OCI-LY7 (cell line): ENCODE data around the gene HPN. TPM values are rescaled to one million over a fixed set of nuclear protein-coding genes. Genes with fewer than 3 reads are reported as not detected.

ENCODE experiments used
- BruUV-seq: library from RNA; stranded (reverse); fragments of 400-500 nt; replicated peaks from 2 replicates; lab custom pipeline; 2021; lab: Mats Ljungman, UMichigan
- CTCF ChIA-PET: fragments of 300-600 bp; sonication (Branson Sonifier 250); formaldehyde crosslinking; loops from one replicate; lab custom pipeline; 2022; ENCODE audit warnings: antibody characterized with exemption; ENCODE audit not compliant: unreplicated experiment; lab: Charles Lee
- POLR2A ChIA-PET: fragments of 300-600 bp; sonication (Branson Sonifier 250); formaldehyde crosslinking; loops from one replicate; lab custom pipeline; 2022; ENCODE audit warnings: antibody characterized with exemption; lab: Charles Lee
- DNase-seq: peaks from one replicate; pipeline ENCODE4 v3.0.0-alpha.2; 2015; ENCODE audit warnings: low spot score
- H2AFZ ChIP-seq: fragments of 200-600 bp; sonication (generic), shearing (Covaris generic); 2 replicates; pipeline ENCODE4 v1.6.1; 2014; ENCODE audit warnings: mild to moderate bottlenecking, antibody characterized with exemption, low read length, moderate library complexity
- H3K27ac ChIP-seq: fragments of 200-600 bp; sonication (generic); 2 replicates; pipeline ENCODE4 v1.5.1; 2014; ENCODE audit warnings: mixed run types, low read depth, mild to moderate bottlenecking, moderate library complexity, low read length, inconsistent platforms; ENCODE audit not compliant: poor library complexity, severe bottlenecking
- H3K36me3 ChIP-seq: fragments of 200-600 bp; sonication (generic); 2 replicates; pipeline ENCODE4 v1.6.1; 2014; ENCODE audit warnings: mild to moderate bottlenecking, antibody characterized with exemption, low read length, moderate library complexity, mixed read lengths; ENCODE audit not compliant: insufficient read depth
- H3K4me1 ChIP-seq: fragments of 200-600 bp; sonication (generic); 2 replicates; pipeline ENCODE4 v1.5.1; 2014; ENCODE audit warnings: mild to moderate bottlenecking, low read length; ENCODE audit not compliant: insufficient read depth, poor library complexity, severe bottlenecking
- H3K4me2 ChIP-seq: fragments of 200-600 bp; sonication (generic); 2 replicates; pipeline ENCODE4 v1.6.1; 2014; ENCODE audit warnings: mild to moderate bottlenecking, low read length
- H3K4me3 ChIP-seq: fragments of 200-600 bp; sonication (generic); 2 replicates; pipeline ENCODE4 v1.5.1; 2014; ENCODE audit warnings: mild to moderate bottlenecking, low read depth, low read length; ENCODE audit not compliant: poor library complexity, severe bottlenecking
- H3K79me2 ChIP-seq: fragments of 200-600 bp; sonication (generic); 2 replicates; pipeline ENCODE4 v1.6.1; 2016; ENCODE audit warnings: low read depth, mild to moderate bottlenecking, low read length, moderate library complexity, mixed read lengths; ENCODE audit not compliant: insufficient read depth
- H3K9me2 ChIP-seq: fragments of 200-600 bp; sonication (generic); 2 replicates; pipeline ENCODE4 v1.6.1; 2016; ENCODE audit warnings: mild to moderate bottlenecking, low read length, mixed read lengths; ENCODE audit not compliant: insufficient read depth
- H3K9me3 ChIP-seq: fragments of 200-600 bp; sonication (generic); 2 replicates; pipeline ENCODE4 v1.6.1; 2014; ENCODE audit warnings: mild to moderate bottlenecking, mixed run types, low read length, mixed read lengths
- H4K20me1 ChIP-seq: fragments of 200-600 bp; sonication (generic); 2 replicates; pipeline ENCODE4 v1.6.1; 2014; ENCODE audit warnings: mild to moderate bottlenecking, antibody characterized with exemption, low read length, moderate library complexity, mixed read lengths; ENCODE audit not compliant: insufficient read depth
- CTCF ChIP-seq: fragments of 200-600 bp; sonication (generic); conservative IDR thresholded peaks from 2 replicates; pipeline ENCODE4 v1.5.1; 2014; ENCODE audit warnings: mild to moderate bottlenecking, antibody characterized with exemption, low read length, moderate library complexity, mixed read lengths
- EZH2phosphoT487 ChIP-seq: fragments of 200-600 bp; sonication (generic); IDR thresholded peaks from 2 replicates; pipeline ENCODE4 v1.6.1; 2018; ENCODE audit warnings: low read depth, borderline replicate concordance, mild to moderate bottlenecking, mixed run types, antibody characterized with exemption, low read length, moderate library complexity, mixed read lengths
- intact Hi-C: fragments of 100-400 bp; cut with micrococcal nuclease; formaldehyde crosslinking; loops from one replicate; pipeline ENCODE4 v1.10.0; 2022; ENCODE audit not compliant: unreplicated experiment
- total RNA-seq, 2 experiments: library from RNA; depleted of rRNA in 1 of 2; stranded (reverse); fragments of >200 nt in 1 of 2; shearing (Covaris generic) in 1 of 2; gene quantifications; 2 replicates each; pipeline ENCODE4 v1.2.3, GENCODE V29; 2014 to 2022

HPN gene
- total RNA-seq, 2 experiments from 2014 or later = 0.17 to 0.19 TPM

GRCh38 chr19:35108730-35109129, 67.2 kb downstream of the HPN start:
- intact Hi-C loops = no loop called here
- POLR2A ChIA-PET = no interaction called here
- BruUV-seq = no TSS peak
- Histone ChIP-seq H3K4me1 (no peaks in the 10 kb centered on the region), H3K36me3 (no peaks in the 10 kb centered on the region), H3K9me2 (no peaks in the 10 kb centered on the region), H3K4me3 (no peak overlapping the region), H4K20me1 (no peaks in the 10 kb centered on the region), H2AFZ (no peak overlapping the region), H3K27ac (no peak overlapping the region), H3K4me2 (no peak overlapping the region), H3K79me2 (no peaks in the 10 kb centered on the region), H3K9me3 (no peaks in the 10 kb centered on the region)
- CTCF ChIA-PET = no interaction called here
- DNase-seq = no peak
- TF ChIP-seq EZH2phosphoT487 = no peak
- no peak for TF ChIP-seq CTCF

GRCh38 chr19:35109395-35110112, 68.0 kb downstream of the HPN start:
- no peak overlapping the region for H3K27ac ChIP-seq
- H3K4me2 ChIP-seq = no peak overlapping the region
- H4K20me1 ChIP-seq = no peaks in the 10 kb centered on the region
- no peaks in the 10 kb centered on the region for H3K36me3 ChIP-seq
- TF ChIP-seq CTCF = no peak
- TF ChIP-seq EZH2phosphoT487 = no peak
- ChIA-PET POLR2A (no interaction called here), CTCF (no interaction called here)
- no peaks in the 10 kb centered on the region for H3K4me1 ChIP-seq
- H3K4me3 ChIP-seq = no peak overlapping the region
- no peaks in the 10 kb centered on the region for H3K9me2 ChIP-seq
- BruUV-seq = no TSS peak
- no peaks in the 10 kb centered on the region for H3K79me2 ChIP-seq
- intact Hi-C loops = no loop called here
- H3K9me3 ChIP-seq = no peaks in the 10 kb centered on the region
- DNase-seq = no peak
- no peak overlapping the region for H2AFZ ChIP-seq

- ChIA-PET CTCF (interaction anchor here (0.6 kb wide), 1 partner anchor 1281 kb away, joined by 4 read pairs; no protein-coding TSS in a partner anchor), POLR2A (no interaction called here)
- no peaks in the 10 kb centered on the region for H3K9me3 ChIP-seq
- no peaks in the 10 kb centered on the region for H3K9me2 ChIP-seq
- H3K4me3 ChIP-seq = no peak overlapping the region
- H2AFZ ChIP-seq = no peak overlapping the region
- H3K4me2 ChIP-seq = no peak overlapping the region
- no peak overlapping the region for H3K27ac ChIP-seq
- no TSS peak for BruUV-seq
- TF ChIP-seq CTCF (no peak), EZH2phosphoT487 (no peak)
- intact Hi-C loops = no loop called here
- no peaks in the 10 kb centered on the region for H3K4me1 ChIP-seq
- DNase-seq = no peak
- no peaks in the 10 kb centered on the region for H3K79me2 ChIP-seq
- no peaks in the 10 kb centered on the region for H3K36me3 ChIP-seq
- H4K20me1 ChIP-seq = no peaks in the 10 kb centered on the region
Observed at GRCh38 chr19:35110974-35111373, 69.5 kb downstream of the HPN start.
